Measurements from ENCODE around the gene WWC2. TPM values are rescaled to one million over a fixed set of nuclear protein-coding genes. Genes with fewer than 3 reads are reported as not detected.

The WWC2 gene
- total RNA-seq, 4 donors from 2014 or later = 7.4 to 24.8 (median 8.0) TPM

GRCh38 chr4:183197140-183197539, 98.1 kb downstream of the WWC2 start:
- WGBS, 2 donors = 73 to 78% methylated on average over 3 of the region's 3 CpGs
- no peaks in the 10 kb centered on the region for H3K36me3 ChIP-seq
- no peak for TF ChIP-seq POLR2A (IDR thresholded peaks at IDR 0.05)
- TF ChIP-seq, protein P1, sequence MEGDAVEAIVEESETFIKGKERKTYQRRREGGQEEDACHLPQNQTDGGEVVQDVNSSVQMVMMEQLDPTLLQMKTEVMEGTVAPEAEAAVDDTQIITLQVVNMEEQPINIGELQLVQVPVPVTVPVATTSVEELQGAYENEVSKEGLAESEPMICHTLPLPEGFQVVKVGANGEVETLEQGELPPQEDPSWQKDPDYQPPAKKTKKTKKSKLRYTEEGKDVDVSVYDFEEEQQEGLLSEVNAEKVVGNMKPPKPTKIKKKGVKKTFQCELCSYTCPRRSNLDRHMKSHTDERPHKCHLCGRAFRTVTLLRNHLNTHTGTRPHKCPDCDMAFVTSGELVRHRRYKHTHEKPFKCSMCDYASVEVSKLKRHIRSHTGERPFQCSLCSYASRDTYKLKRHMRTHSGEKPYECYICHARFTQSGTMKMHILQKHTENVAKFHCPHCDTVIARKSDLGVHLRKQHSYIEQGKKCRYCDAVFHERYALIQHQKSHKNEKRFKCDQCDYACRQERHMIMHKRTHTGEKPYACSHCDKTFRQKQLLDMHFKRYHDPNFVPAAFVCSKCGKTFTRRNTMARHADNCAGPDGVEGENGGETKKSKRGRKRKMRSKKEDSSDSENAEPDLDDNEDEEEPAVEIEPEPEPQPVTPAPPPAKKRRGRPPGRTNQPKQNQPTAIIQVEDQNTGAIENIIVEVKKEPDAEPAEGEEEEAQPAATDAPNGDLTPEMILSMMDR (IDR thresholded peaks at IDR 0.05) = no peak
- peaks cover 0 to 7% (median 4%) of the 10 kb centered on the region in 3 donors for H3K4me1 ChIP-seq
- intact Hi-C loops (cut with DNase I) = no loop called here
- H3K9me3 ChIP-seq = no peaks in the 10 kb centered on the region
- H3K27ac ChIP-seq = no peak overlapping the region
- no peaks in the 10 kb centered on the region for H3K27me3 ChIP-seq
- no peak overlapping the region for H3K4me3 ChIP-seq
- no peak for DNase-seq

DNA sequence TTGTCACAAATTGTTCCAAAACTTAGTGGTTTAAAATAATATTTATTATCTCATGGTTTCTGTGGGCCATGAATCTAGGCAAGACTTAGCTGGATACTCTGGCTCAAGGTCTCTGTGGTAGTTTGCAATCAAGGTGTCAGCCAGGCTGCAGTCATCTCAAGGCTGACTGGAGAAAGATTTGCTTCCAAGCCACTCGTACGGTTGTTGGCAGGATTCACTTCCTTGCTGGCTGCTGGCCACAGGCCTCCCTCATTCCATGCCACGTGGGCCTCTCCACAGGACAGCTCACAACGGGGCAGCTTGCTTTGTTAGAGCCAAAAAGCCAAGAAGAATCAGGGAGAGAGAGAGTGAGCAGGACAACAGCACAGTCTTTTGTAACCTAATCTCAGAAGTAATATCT, 101.4 kb downstream of the WWC2 start:
- H3K9me3 ChIP-seq = no peaks in the 10 kb centered on the region
- intact Hi-C loops (cut with DNase I) = no loop called here
- H3K4me3 ChIP-seq = no peak overlapping the region
- no peaks in the 10 kb centered on the region for H3K36me3 ChIP-seq
- 2 to 11% methylated on average over 4 of the region's 4 CpGs for whole genome bisulfite sequencing, 2 donors
- no peak overlapping the region for H3K27ac ChIP-seq
- peaks cover 0 to 7% (median 4%) of the 10 kb centered on the region in 3 donors for H3K4me1 ChIP-seq
- no peaks in the 10 kb centered on the region for H3K27me3 ChIP-seq
- DNase-seq = no peak
- TF ChIP-seq POLR2A (IDR thresholded peaks at IDR 0.05) = no peak
- TF ChIP-seq, protein P1 (IDR thresholded peaks at IDR 0.05) = no peak

DNA sequence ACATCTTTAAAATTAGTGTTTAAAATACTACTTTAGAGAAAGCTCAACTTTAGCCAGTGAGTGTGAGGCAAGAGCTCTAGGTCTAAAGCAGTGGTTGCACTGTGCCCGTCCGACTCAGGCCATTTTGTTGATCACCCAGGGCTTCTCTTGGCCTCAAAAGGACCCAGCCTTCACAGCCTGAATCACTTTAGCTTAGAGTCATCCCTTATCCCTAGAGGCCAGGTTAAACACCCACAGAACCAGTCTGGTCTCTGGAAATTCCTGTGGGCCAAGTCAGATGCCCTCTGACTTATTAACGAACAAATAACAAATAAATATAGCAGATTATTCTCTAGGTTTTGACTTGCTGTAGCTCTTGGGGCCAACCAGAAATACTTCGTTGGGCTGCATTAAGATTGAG, 102.3 kb downstream of the WWC2 start:
- Histone ChIP-seq H3K27ac (no peak overlapping the region), H3K4me3 (no peak overlapping the region), H3K9me3 (no peaks in the 10 kb centered on the region), H3K4me1 (peaks cover 0 to 7% (median 4%) of the 10 kb centered on the region in 3 donors), H3K36me3 (no peaks in the 10 kb centered on the region), H3K27me3 (no peaks in the 10 kb centered on the region)
- 67 to 74% methylated on average over 4 of the region's 4 CpGs for WGBS, 2 donors
- DNase-seq = no peak
- intact Hi-C loops (cut with DNase I) = no loop called here
- TF ChIP-seq, protein P1 (IDR thresholded peaks at IDR 0.05) = no peak
- no peak for TF ChIP-seq POLR2A (IDR thresholded peaks at IDR 0.05)

GRCh38 chr4:183202523-183202922, 103.5 kb downstream of the WWC2 start:
- no peak for DNase-seq

DNA sequence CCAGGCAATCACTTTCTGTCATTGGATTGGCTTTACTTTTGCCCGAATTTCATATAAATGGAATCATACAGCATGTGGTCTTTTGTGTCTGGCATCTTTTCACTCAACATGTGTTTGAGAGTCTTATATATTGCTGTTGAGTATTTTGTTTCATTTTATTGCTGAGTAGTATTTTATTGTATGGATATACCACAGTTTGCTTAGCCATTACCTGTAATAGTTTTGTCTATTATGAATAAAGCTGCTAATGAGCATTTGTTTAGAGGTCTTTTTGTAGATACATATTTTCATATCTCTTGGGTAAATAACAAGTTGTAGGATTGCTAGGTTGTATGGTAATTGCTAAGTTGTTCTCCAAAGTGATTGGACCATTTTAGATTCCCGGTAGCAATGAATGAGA, 105.7 kb downstream of the WWC2 start:
- Histone ChIP-seq H3K4me1 (peaks cover 0 to 7% (median 4%) of the 10 kb centered on the region in 3 donors), H3K27me3 (no peaks in the 10 kb centered on the region), H3K9me3 (no peaks in the 10 kb centered on the region), H3K36me3 (peaks cover 0 to 18% (median 0%) of the 10 kb centered on the region in 3 donors), H3K4me3 (no peak overlapping the region), H3K27ac (no peak overlapping the region)
- TF ChIP-seq, protein P1 (IDR thresholded peaks at IDR 0.05) = no peak
- no peak for TF ChIP-seq POLR2A (IDR thresholded peaks at IDR 0.05)
- 87 to 90% methylated on average over 2 of the region's 2 CpGs for whole genome bisulfite sequencing, 2 donors
- DNase-seq = no peak
- intact Hi-C loops (cut with DNase I) = no loop called here

More at GRCh38 chr4:183202523-183202922, 103.5 kb downstream of the WWC2 start:
- Histone ChIP-seq H3K27ac (no peak overlapping the region), H3K36me3 (no peaks in the 10 kb centered on the region), H3K9me3 (no peaks in the 10 kb centered on the region), H3K4me1 (peaks cover 0 to 7% (median 4%) of the 10 kb centered on the region in 3 donors), H3K4me3 (no peak overlapping the region), H3K27me3 (no peaks in the 10 kb centered on the region)
- intact Hi-C loops (cut with DNase I) = no loop called here
- no peak for TF ChIP-seq POLR2A (IDR thresholded peaks at IDR 0.05)
- TF ChIP-seq, protein P1 (IDR thresholded peaks at IDR 0.05) = no peak
- 87 to 93% methylated on average over 2 of the region's 2 CpGs for WGBS, 2 donors

Measured in esophagus squamous epithelium (tissue), 5 donors.